Gastroesophageal sphincter (tissue), 3 donors: ENCODE measurements around the gene IL1RL1.

ENCODE experiments used
- EP300 ChIP-seq: sonication (generic); formaldehyde crosslinking; IDR thresholded peaks from one replicate; pipeline ENCODE4 v1.6.1; 2017; ENCODE audit warnings: antibody characterized with exemption, mild to moderate bottlenecking
- POLR2A ChIP-seq, 2 donors: fragments of 450-650 bp; IDR thresholded peaks; one replicate each; pipeline ENCODE4 v1.6.1; 2017; ENCODE audit warnings: antibody characterized with exemption in 2 of 2, mild to moderate bottlenecking in 2 of 2, moderate library complexity in 1 of 2
- POLR2AphosphoS5 ChIP-seq: sonication (generic); formaldehyde crosslinking; IDR thresholded peaks from one replicate; pipeline ENCODE4 v1.6.1; 2017; ENCODE audit warnings: antibody characterized with exemption
- TF ChIP-seq, protein P1 (sequence below), 4 experiments: fragments of 200-600 bp in 2 of 4; fragments of 450-650 bp in 2 of 4; sonication (generic) in 1 of 4; IDR thresholded peaks; one replicate each; pipeline ENCODE4 v1.5.1; 2017 to 2019; ENCODE audit warnings: antibody characterized with exemption in 4 of 4, mild to moderate bottlenecking in 2 of 4, moderate library complexity in 2 of 4

DNA sequence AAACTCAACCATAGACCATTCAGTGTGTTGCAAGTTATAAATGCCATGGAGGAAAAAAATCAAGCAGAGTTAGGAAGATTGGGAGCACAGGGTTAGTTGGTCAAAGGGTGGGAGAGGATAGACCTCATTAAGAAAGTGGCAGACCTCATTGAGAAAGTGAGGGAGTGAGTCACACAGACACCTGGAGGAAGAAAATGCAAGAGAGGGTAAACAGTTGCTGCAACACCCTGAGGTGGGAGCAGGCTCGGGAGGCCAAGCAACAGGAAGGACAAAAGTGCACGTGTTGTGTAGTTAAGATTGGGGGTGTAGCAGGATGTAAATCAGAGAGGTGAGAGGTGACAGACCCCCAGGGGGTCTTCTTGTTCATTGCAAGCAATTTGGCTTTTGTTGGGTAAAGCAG, 6.4 kb downstream of the IL1RL1 start:
- TF ChIP-seq, protein P1, sequence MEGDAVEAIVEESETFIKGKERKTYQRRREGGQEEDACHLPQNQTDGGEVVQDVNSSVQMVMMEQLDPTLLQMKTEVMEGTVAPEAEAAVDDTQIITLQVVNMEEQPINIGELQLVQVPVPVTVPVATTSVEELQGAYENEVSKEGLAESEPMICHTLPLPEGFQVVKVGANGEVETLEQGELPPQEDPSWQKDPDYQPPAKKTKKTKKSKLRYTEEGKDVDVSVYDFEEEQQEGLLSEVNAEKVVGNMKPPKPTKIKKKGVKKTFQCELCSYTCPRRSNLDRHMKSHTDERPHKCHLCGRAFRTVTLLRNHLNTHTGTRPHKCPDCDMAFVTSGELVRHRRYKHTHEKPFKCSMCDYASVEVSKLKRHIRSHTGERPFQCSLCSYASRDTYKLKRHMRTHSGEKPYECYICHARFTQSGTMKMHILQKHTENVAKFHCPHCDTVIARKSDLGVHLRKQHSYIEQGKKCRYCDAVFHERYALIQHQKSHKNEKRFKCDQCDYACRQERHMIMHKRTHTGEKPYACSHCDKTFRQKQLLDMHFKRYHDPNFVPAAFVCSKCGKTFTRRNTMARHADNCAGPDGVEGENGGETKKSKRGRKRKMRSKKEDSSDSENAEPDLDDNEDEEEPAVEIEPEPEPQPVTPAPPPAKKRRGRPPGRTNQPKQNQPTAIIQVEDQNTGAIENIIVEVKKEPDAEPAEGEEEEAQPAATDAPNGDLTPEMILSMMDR (IDR thresholded peaks at IDR 0.05): no peak
- TF ChIP-seq POLR2AphosphoS5: no peak
- TF ChIP-seq POLR2A (IDR thresholded peaks at IDR 0.05): no peak
- no peak for TF ChIP-seq EP300
